WTC11 (cell line): ENCODE measurements around the gene EBI3. TPM values are rescaled to one million over a fixed set of nuclear protein-coding genes. Genes with fewer than 3 reads are reported as not detected.
A peak's percentile ranks its signal among the peaks of the same experiment; 100 is the strongest.

Experiments used
- ATAC-seq: fragments of 200-7000 bp; cut with Tn5 transposase; 2 replicates; pipeline ENCODE4 v1.10.0; 2021; ENCODE audit warnings: mild to moderate bottlenecking, moderate library complexity
- CTCF ChIA-PET: fragments of 300-600 bp; sonication (Branson Sonifier 250); formaldehyde crosslinking; loops from one replicate; lab custom pipeline; 2021; ENCODE audit warnings: antibody characterized with exemption; lab: Charles Lee
- POLR2A ChIA-PET: fragments of 350-600 bp; sonication (Branson Sonifier 250); formaldehyde crosslinking; loops from one replicate; lab custom pipeline; 2021; ENCODE audit warnings: antibody characterized with exemption; lab: Charles Lee
- DNase-seq: peaks from one replicate; pipeline ENCODE4 v3.0.0; 2021; ENCODE audit warnings: low spot score
- H3K27ac Mint-ChIP-seq: 2 replicates; pipeline ENCODE4 v1.8.0; 2021; ENCODE audit warnings: mixed read lengths
- H3K27me3 Mint-ChIP-seq: 2 replicates; pipeline ENCODE4 v1.8.0; 2021; ENCODE audit warnings: low read depth, mild to moderate bottlenecking, moderate library complexity, mixed read lengths
- H3K36me3 Mint-ChIP-seq: 2 replicates; pipeline ENCODE4 v1.8.0; 2021; ENCODE audit warnings: mixed read lengths
- H3K4me1 Mint-ChIP-seq: 2 replicates; pipeline ENCODE4 v1.8.0; 2022; ENCODE audit warnings: mixed read lengths
- H3K4me3 Mint-ChIP-seq: 2 replicates; pipeline ENCODE4 v1.8.0; 2021; ENCODE audit warnings: mild to moderate bottlenecking, moderate library complexity, mixed read lengths
- H3K9me3 Mint-ChIP-seq: 2 replicates; pipeline ENCODE4 v1.8.0; 2021; ENCODE audit warnings: mixed read lengths
- AR ChIP-seq: fragments of 250-450 bp; sonication (Bioruptor Pico); IDR thresholded peaks from 2 replicates; pipeline ENCODE4 v1.9.0; 2021; ENCODE audit warnings: mild to moderate bottlenecking
- ATF6 ChIP-seq: sonication (generic); formaldehyde crosslinking; IDR thresholded peaks from 2 replicates; pipeline ENCODE4 v1.8.1; 2023; ENCODE audit warnings: mild to moderate bottlenecking, missing genetic modification reagents
- CTCF ChIP-seq: fragments of 200-600 bp; IDR thresholded peaks from 2 replicates; pipeline ENCODE4 v1.8.0; 2022; ENCODE audit warnings: antibody characterized with exemption
- FOXJ3 ChIP-seq: sonication (generic); formaldehyde crosslinking; IDR thresholded peaks from 2 replicates; pipeline ENCODE4 v1.9.0; 2021; ENCODE audit warnings: missing genetic modification reagents, mild to moderate bottlenecking, borderline replicate concordance
- FOXP4 ChIP-seq: sonication (generic); formaldehyde crosslinking; IDR thresholded peaks from 2 replicates; pipeline ENCODE4 v1.8.0; 2022; ENCODE audit warnings: mild to moderate bottlenecking, missing genetic modification reagents
- GRHL2 ChIP-seq: fragments of 250-450 bp; sonication (Bioruptor Pico); IDR thresholded peaks from 2 replicates; pipeline ENCODE4 v1.8.0; 2022; ENCODE audit warnings: mild to moderate bottlenecking, moderate library complexity; ENCODE audit not compliant: insufficient replicate concordance, severe bottlenecking
- PRDM15 ChIP-seq: sonication (generic); formaldehyde crosslinking; IDR thresholded peaks from 2 replicates; pipeline ENCODE4 v1.8.0; 2022; ENCODE audit warnings: missing genetic modification reagents
- RELA ChIP-seq: sonication (generic); formaldehyde crosslinking; IDR thresholded peaks from 2 replicates; pipeline ENCODE4 v1.8.1; 2022; ENCODE audit warnings: missing genetic modification reagents, mild to moderate bottlenecking, borderline replicate concordance
- ZMAT4 ChIP-seq: fragments of 250-450 bp; sonication (Bioruptor Pico); IDR thresholded peaks from 2 replicates; pipeline ENCODE4 v1.9.0; 2021; ENCODE audit warnings: mild to moderate bottlenecking
- ZNF121 ChIP-seq: sonication (generic); formaldehyde crosslinking; IDR thresholded peaks from 2 replicates; pipeline ENCODE4 v1.8.0; 2023; ENCODE audit warnings: missing genetic modification reagents
- ZNF219 ChIP-seq: sonication (generic); formaldehyde crosslinking; IDR thresholded peaks from 2 replicates; pipeline ENCODE4 v1.8.0; 2023; ENCODE audit warnings: missing genetic modification reagents, mild to moderate bottlenecking, borderline replicate concordance
- ZNF281 ChIP-seq: sonication (generic); formaldehyde crosslinking; IDR thresholded peaks from 2 replicates; pipeline ENCODE4 v1.8.0; 2023; ENCODE audit warnings: mild to moderate bottlenecking, missing genetic modification reagents
- ZNF416 ChIP-seq: fragments of 250-450 bp; sonication (Bioruptor Pico); IDR thresholded peaks from 2 replicates; pipeline ENCODE4 v1.9.0; 2021; ENCODE audit warnings: mild to moderate bottlenecking, inconsistent platforms
- ZNF671 ChIP-seq: fragments of 250-450 bp; sonication (Bioruptor Pico); IDR thresholded peaks from 2 replicates; pipeline ENCODE4 v1.8.0; 2021; ENCODE audit warnings: mild to moderate bottlenecking
- total RNA-seq: library from RNA; stranded (reverse); gene quantifications from 3 replicates; pipeline ENCODE4 v1.2.3, GENCODE V29; 2021

EBI3 gene
- total RNA-seq, 1 experiment from 2014 or later, result 0.81 TPM

- H3K27ac Mint-ChIP-seq, result no peak overlapping the region
- TF ChIP-seq ZNF281 (CRISPR knock-in tag) (no peak), FOXP4 (no peak), ZNF219 (CRISPR knock-in tag) (no peak), ZNF671 (CRISPR knock-in tag) (no peak), ZMAT4 (CRISPR knock-in tag) (no peak), PRDM15 (CRISPR knock-in tag) (no peak), CTCF (no peak), AR (CRISPR knock-in tag) (no peak), ZNF121 (CRISPR knock-in tag) (0 out of 2 replicates have a peak, but pooled peaks have one; percentile 3)
- DNase-seq (no peak), ATAC-seq (no peak)
- peaks cover 18% of the 10 kb centered on the region for H3K9me3 Mint-ChIP-seq
- H3K4me1 Mint-ChIP-seq, result peaks cover 23% of the 10 kb centered on the region
- peak overlapping the region; percentile 70 for H3K4me3 Mint-ChIP-seq
- POLR2A ChIA-PET, result no interaction called here
- H3K36me3 Mint-ChIP-seq, result peaks cover 5% of the 10 kb centered on the region; the same call in 1 of the 2 replicates
- H3K27me3 Mint-ChIP-seq, result peaks cover 53% of the 10 kb centered on the region
- CTCF ChIA-PET, result interaction anchor here (0.6 to 1.5 kb wide), 2 partner anchors 10 to 11 kb away, joined by 3 to 4 read pairs; no protein-coding TSS in a partner anchor
Measured at GRCh38 chr19:4196587-4197148, 32.7 kb upstream of the EBI3 start.

GRCh38 chr19:4197228-4197624 is 32.1 kb upstream of the EBI3 start:
- POLR2A ChIA-PET, result no interaction called here
- CTCF ChIA-PET, result no interaction called here
- ATAC-seq (no peak), DNase-seq (no peak)
- Mint-ChIP-seq H3K4me3 (peak overlapping the region; percentile 70), H3K27ac (no peak overlapping the region), H3K4me1 (peaks cover 23% of the 10 kb centered on the region), H3K27me3 (peaks cover 53% of the 10 kb centered on the region), H3K9me3 (peaks cover 18% of the 10 kb centered on the region), H3K36me3 (peaks cover 5% of the 10 kb centered on the region; the same call in 1 of the 2 replicates)
- TF ChIP-seq FOXP4, result no peak
- no peak for TF ChIP-seq ATF6 (CRISPR knock-in tag)
- TF ChIP-seq ZNF219 (CRISPR knock-in tag), result no peak
- no peak for TF ChIP-seq FOXJ3 (CRISPR knock-in tag)
- no peak for TF ChIP-seq GRHL2 (CRISPR knock-in tag)
- no peak for TF ChIP-seq RELA
- TF ChIP-seq ZNF416, result no peak
